Trophoblast cell (in vitro differentiated cells and primary cell): ENCODE data around the gene CAPN3.

ENCODE experiments used
- DNase-seq, 2 donors: peaks; one replicate each; pipeline ENCODE4 v3.0.0-alpha.2; 2016
- H2AFZ ChIP-seq: 2 replicates; pipeline ENCODE4 v1.6.1; 2013; ENCODE audit warnings: low read length, moderate library complexity, mild to moderate bottlenecking; ENCODE audit not compliant: insufficient read depth, poor library complexity
- H2AK5ac ChIP-seq: 2 replicates; pipeline ENCODE4 v1.6.1; 2013; ENCODE audit warnings: mild to moderate bottlenecking, low read length
- H2BK120ac ChIP-seq: 2 replicates; pipeline ENCODE4 v1.6.1; 2013; ENCODE audit warnings: low read length, mild to moderate bottlenecking, moderate library complexity; ENCODE audit not compliant: insufficient read depth, poor library complexity
- H2BK12ac ChIP-seq: 2 replicates; pipeline ENCODE4 v1.6.1; 2013; ENCODE audit warnings: mild to moderate bottlenecking, low read length, moderate library complexity
- H2BK5ac ChIP-seq: 2 replicates; pipeline ENCODE4 v1.6.1; 2013; ENCODE audit warnings: low read length, low read depth, moderate library complexity, mild to moderate bottlenecking; ENCODE audit not compliant: poor library complexity
- H3K14ac ChIP-seq: 2 replicates; pipeline ENCODE4 v1.6.1; 2013; ENCODE audit warnings: mild to moderate bottlenecking, low read length
- H3K18ac ChIP-seq: 2 replicates; pipeline ENCODE4 v1.6.1; 2013; ENCODE audit warnings: mild to moderate bottlenecking, low read length
- H3K23ac ChIP-seq: 2 replicates; pipeline ENCODE4 v1.6.1; 2013; ENCODE audit warnings: low read length
- H3K27ac ChIP-seq: 2 replicates; pipeline ENCODE4 v1.5.1; 2013; ENCODE audit warnings: low read depth, mild to moderate bottlenecking, inconsistent platforms, low read length, moderate library complexity
- H3K27me3 ChIP-seq: 2 replicates; pipeline ENCODE4 v1.6.1; 2013; ENCODE audit warnings: inconsistent platforms, mild to moderate bottlenecking, low read length, moderate library complexity; ENCODE audit not compliant: insufficient read depth
- H3K36me3 ChIP-seq, 2 experiments: 1 replicate in 1 of 2; 2 replicates in 1 of 2; pipeline ENCODE4 v1.6.1; 2013; ENCODE audit warnings: low read length in 2 of 2, mild to moderate bottlenecking in 2 of 2, moderate library complexity in 1 of 2; ENCODE audit not compliant: insufficient read depth in 2 of 2, control insufficient read depth in 1 of 2
- H3K4ac ChIP-seq: 2 replicates; pipeline ENCODE4 v1.6.1; 2013; ENCODE audit warnings: low read depth, mild to moderate bottlenecking, low read length, moderate library complexity
- H3K4me1 ChIP-seq, 2 experiments: 1 replicate in 1 of 2; 2 replicates in 1 of 2; pipeline ENCODE4 v1.6.1; 2013; ENCODE audit warnings: low read length in 2 of 2, mild to moderate bottlenecking in 2 of 2, moderate library complexity in 1 of 2; ENCODE audit not compliant: insufficient read depth in 2 of 2, control insufficient read depth in 1 of 2
- H3K4me2 ChIP-seq: 2 replicates; pipeline ENCODE4 v1.6.1; 2013; ENCODE audit warnings: inconsistent platforms, mild to moderate bottlenecking, low read length, moderate library complexity
- H3K4me3 ChIP-seq: 2 replicates; pipeline ENCODE4 v1.5.1; 2013; ENCODE audit warnings: mild to moderate bottlenecking, low read depth, low read length, inconsistent platforms
- H3K79me1 ChIP-seq: one replicate; pipeline ENCODE4 v1.6.1; 2013; ENCODE audit warnings: low read length
- H3K79me2 ChIP-seq: 2 replicates; pipeline ENCODE4 v1.6.1; 2013; ENCODE audit warnings: low read length, mild to moderate bottlenecking; ENCODE audit not compliant: control insufficient read depth, insufficient read depth, poor library complexity
- H3K9ac ChIP-seq: 2 replicates; pipeline ENCODE4 v1.6.1; 2013; ENCODE audit warnings: mild to moderate bottlenecking, low read length
- H3K9me3 ChIP-seq: 2 replicates; pipeline ENCODE4 v1.6.1; 2013; ENCODE audit warnings: low read depth, mild to moderate bottlenecking, control low read depth, inconsistent platforms, low read length; ENCODE audit not compliant: insufficient read depth
- H4K12ac ChIP-seq: 2 replicates; pipeline ENCODE4 v1.6.1; 2013; ENCODE audit warnings: low read depth, mild to moderate bottlenecking, low read length, moderate library complexity
- H4K8ac ChIP-seq: 2 replicates; pipeline ENCODE4 v1.6.1; 2013; ENCODE audit warnings: low read depth, mild to moderate bottlenecking, low read length, moderate library complexity
- H4K91ac ChIP-seq: one replicate; pipeline ENCODE4 v1.6.1; 2013; ENCODE audit warnings: low read depth, mild to moderate bottlenecking, low read length, moderate library complexity
- WGBS: extraction: QIAGEN DNeasy Blood & Tissue Kit; methylation state at CpG from one replicate; pipeline ENCODE4 v1.1.7; 2013; ENCODE audit warnings: missing lambda C conversion rate; ENCODE audit not compliant: insufficient read length, insufficient coverage; ENCODE audit errors: extremely low coverage; 5-methylcytosine and 5-hydroxymethylcytosine counted together

Gene CAPN3

GRCh38 chr15:42373936-42374335 is 14.6 kb downstream of the CAPN3 start:
- no CpG with 5 or more reads among the region's 4 CpGs for WGBS
- Histone ChIP-seq H3K79me1 (no peaks in the 10 kb centered on the region), H4K8ac (no peak overlapping the region), H3K14ac (no peak overlapping the region), H3K23ac (no peak overlapping the region), H2BK12ac (no peak overlapping the region), H3K9me3 (no peaks in the 10 kb centered on the region), H2BK120ac (no peak overlapping the region), H3K9ac (no peak overlapping the region), H3K79me2 (no peaks in the 10 kb centered on the region), H3K4me1 (no peaks in the 10 kb centered on the region), H3K18ac (no peak overlapping the region), H2AK5ac (no peak overlapping the region), H3K27ac (no peak overlapping the region), H2BK5ac (no peak overlapping the region), H3K36me3 (no peaks in the 10 kb centered on the region), H3K27me3 (no peaks in the 10 kb centered on the region), H3K4me3 (no peak overlapping the region), H3K4me2 (no peak overlapping the region), H4K12ac (no peak overlapping the region), H2AFZ (no peak overlapping the region), H4K91ac (no peak overlapping the region), H3K4ac (no peak overlapping the region)
- no peak for DNase-seq

- Histone ChIP-seq H3K14ac (no peak overlapping the region), H2BK12ac (no peak overlapping the region), H2AFZ (no peak overlapping the region), H2AK5ac (no peak overlapping the region), H3K9ac (no peak overlapping the region), H4K12ac (no peak overlapping the region), H4K91ac (no peak overlapping the region), H3K23ac (no peak overlapping the region), H3K4ac (no peak overlapping the region), H3K27me3 (no peaks in the 10 kb centered on the region), H4K8ac (no peak overlapping the region), H3K18ac (no peak overlapping the region), H2BK5ac (no peak overlapping the region), H2BK120ac (no peak overlapping the region), H3K9me3 (no peaks in the 10 kb centered on the region), H3K4me3 (no peak overlapping the region), H3K27ac (no peak overlapping the region), H3K36me3 (no peaks in the 10 kb centered on the region), H3K4me2 (no peak overlapping the region), H3K79me1 (no peaks in the 10 kb centered on the region), H3K79me2 (no peaks in the 10 kb centered on the region), H3K4me1 (no peaks in the 10 kb centered on the region)
- no peak for DNase-seq
- no CpG with 5 or more reads among the region's 1 CpG for WGBS
These were observed 15.5 kb downstream of the CAPN3 start for GRCh38 chr15:42374810-42375209.

- H4K12ac ChIP-seq: no peak overlapping the region
- H3K79me1 ChIP-seq: no peaks in the 10 kb centered on the region
- WGBS: no CpG with 5 or more reads among the region's 5 CpGs
These were observed 16.0 kb downstream of the CAPN3 start for GRCh38 chr15:42375252-42375651.

GRCh38 chr15:42375941-42376340 is 16.6 kb downstream of the CAPN3 start:
- no peaks in the 10 kb centered on the region for H3K79me2 ChIP-seq
- H3K4me1 ChIP-seq: no peaks in the 10 kb centered on the region
- H2BK120ac ChIP-seq: no peak overlapping the region
- H3K9ac ChIP-seq: no peak overlapping the region
- H3K18ac ChIP-seq: no peak overlapping the region
- H4K8ac ChIP-seq: no peak overlapping the region
- no peaks in the 10 kb centered on the region for H3K79me1 ChIP-seq
- no peak overlapping the region for H2BK5ac ChIP-seq
- H2BK12ac ChIP-seq: no peak overlapping the region
- WGBS: no CpG with 5 or more reads among the region's 4 CpGs
- H2AK5ac ChIP-seq: no peak overlapping the region
- no peak overlapping the region for H3K23ac ChIP-seq
- H3K9me3 ChIP-seq: no peaks in the 10 kb centered on the region
- DNase-seq: no peak
- no peaks in the 10 kb centered on the region for H3K27me3 ChIP-seq
- no peak overlapping the region for H3K4ac ChIP-seq
- no peaks in the 10 kb centered on the region for H3K36me3 ChIP-seq
- no peak overlapping the region for H4K12ac ChIP-seq
- H3K14ac ChIP-seq: no peak overlapping the region
- H3K27ac ChIP-seq: no peak overlapping the region
- H3K4me3 ChIP-seq: no peak overlapping the region
- no peak overlapping the region for H4K91ac ChIP-seq
- no peak overlapping the region for H2AFZ ChIP-seq
- no peak overlapping the region for H3K4me2 ChIP-seq

More at GRCh38 chr15:42375252-42375651, 16.0 kb downstream of the CAPN3 start:
- Histone ChIP-seq H3K36me3 (no peaks in the 10 kb centered on the region), H3K23ac (no peak overlapping the region), H3K9ac (no peak overlapping the region), H2BK12ac (no peak overlapping the region), H2AK5ac (no peak overlapping the region), H3K27me3 (no peaks in the 10 kb centered on the region), H3K27ac (no peak overlapping the region), H3K4me1 (no peaks in the 10 kb centered on the region), H4K91ac (no peak overlapping the region), H3K4me2 (no peak overlapping the region), H2AFZ (no peak overlapping the region), H4K8ac (no peak overlapping the region), H3K18ac (no peak overlapping the region), H3K4me3 (no peak overlapping the region), H2BK120ac (no peak overlapping the region), H2BK5ac (no peak overlapping the region), H3K14ac (no peak overlapping the region), H3K4ac (no peak overlapping the region), H3K79me2 (no peaks in the 10 kb centered on the region), H3K9me3 (no peaks in the 10 kb centered on the region)
- DNase-seq: no peak
